ENCODE results near the gene SPDEF. TPM values are rescaled to one million over a fixed set of nuclear protein-coding genes. Genes with fewer than 3 reads are reported as not detected.

Gene SPDEF
- polyA plus RNA-seq, 3 donors: 0.05 TPM; not detected in 2

DNA sequence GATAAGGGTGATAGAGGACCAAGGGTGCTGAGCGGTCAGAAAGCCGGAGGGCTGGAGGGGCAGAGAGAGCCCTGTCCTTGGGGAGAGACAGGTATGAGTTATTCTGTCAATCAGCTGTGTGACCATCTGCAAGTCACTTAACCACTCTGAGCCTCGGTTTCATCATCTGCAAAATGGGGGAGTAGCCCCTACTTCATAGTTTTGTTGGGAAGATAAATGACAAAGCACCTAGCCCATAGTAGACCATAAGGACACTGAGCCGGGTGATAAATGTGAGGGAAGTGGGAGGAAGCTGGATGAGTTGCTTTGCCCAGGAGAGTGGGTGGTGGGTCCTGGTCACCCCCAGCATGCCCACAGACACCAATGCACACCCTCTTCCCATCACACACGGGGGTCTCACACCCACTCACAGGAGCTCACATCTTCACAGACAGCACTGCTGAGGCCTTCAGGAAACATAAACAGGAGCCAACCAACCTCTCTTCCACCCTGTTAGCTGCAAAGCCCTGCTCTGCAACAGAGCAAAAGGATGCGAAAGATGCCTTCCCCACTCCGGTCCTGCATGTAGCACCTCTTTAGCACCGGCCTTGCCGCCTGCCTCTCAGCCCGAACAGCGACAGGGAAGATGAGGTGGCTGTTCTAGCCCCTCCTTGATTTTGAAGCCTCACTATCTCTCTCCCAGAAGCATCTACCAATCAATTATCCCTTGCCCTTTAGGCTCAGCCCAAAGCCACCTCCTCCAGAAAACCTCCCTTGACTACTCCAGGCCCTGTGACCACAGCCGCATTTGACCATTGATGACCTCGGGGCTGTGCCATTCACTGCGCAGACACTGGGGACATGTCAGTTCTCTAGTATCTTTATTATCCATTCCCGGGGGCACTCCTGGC, 18.9 kb downstream of the SPDEF start:
- Histone ChIP-seq H3K27me3 (ENCODE audit: control insufficient read depth in 2 of 2, insufficient read depth in 2 of 2, low read length in 2 of 2) (no peaks in the 10 kb centered on the region), H3K4me2 (replicated peaks; ENCODE audit: extremely low read depth, low read length, poor library complexity, severe bottlenecking) (no peak overlapping the region)
- intact Hi-C loops (cut with micrococcal nuclease): no loop called here

DNA sequence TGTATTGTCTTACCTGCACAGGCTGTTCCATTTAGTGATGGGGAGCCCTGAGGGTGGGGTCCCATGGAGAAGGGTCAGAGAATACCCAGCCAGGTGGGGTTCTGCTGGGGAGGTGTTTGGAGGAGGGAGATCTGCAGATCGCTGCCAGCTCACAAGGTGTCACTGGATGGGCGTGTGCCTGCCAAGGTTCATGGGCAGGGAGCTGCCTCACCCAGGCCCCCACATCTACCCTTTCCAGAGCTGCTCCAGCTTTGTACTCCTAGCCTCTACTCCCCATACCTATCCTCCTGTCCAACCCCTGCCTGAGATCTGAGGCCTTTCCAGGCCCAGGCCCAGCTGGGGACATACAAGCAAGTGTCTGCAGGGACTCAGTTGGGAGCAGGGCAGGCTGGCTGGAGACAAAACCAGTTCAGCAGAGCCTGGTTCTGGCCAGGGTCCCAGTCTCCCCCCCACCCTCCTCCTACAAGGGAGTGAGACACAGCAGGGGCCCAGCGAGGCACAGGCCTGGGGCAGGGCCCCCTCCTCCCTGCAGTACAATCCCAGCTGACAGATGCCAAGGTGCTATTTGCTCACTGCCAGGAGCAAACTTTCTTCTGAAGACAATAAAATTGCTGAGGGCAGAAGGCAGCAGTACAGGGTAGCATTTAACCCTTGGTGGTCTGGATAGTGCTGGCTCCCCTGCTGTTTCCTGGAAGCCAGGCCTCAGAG, 19.7 kb downstream of the SPDEF start:
- H3K27ac Mint-ChIP-seq: no peak overlapping the region
- H3K79me2 ChIP-seq (ENCODE audit: insufficient read depth, low read length): no peaks in the 10 kb centered on the region
- H3K4me2 ChIP-seq (replicated peaks; ENCODE audit: extremely low read depth, low read length, poor library complexity, severe bottlenecking): no peak overlapping the region
- H3K9ac ChIP-seq (ENCODE audit: insufficient read depth, low read length, poor library complexity, severe bottlenecking): no peak overlapping the region
- no peaks in the 10 kb centered on the region for H3K4me1 ChIP-seq (ENCODE audit: control insufficient read depth in 1 of 2, insufficient read depth in 2 of 2, low read length in 2 of 2)
- no peaks in the 10 kb centered on the region for H3K9me3 ChIP-seq (replicated peaks in 1 of 2; ENCODE audit: control insufficient read depth in 1 of 2, insufficient read depth in 1 of 2, low read length in 2 of 2)
- H3K27me3 ChIP-seq (ENCODE audit: control insufficient read depth in 2 of 2, insufficient read depth in 2 of 2, low read length in 2 of 2): no peaks in the 10 kb centered on the region
- H3K27ac ChIP-seq (ENCODE audit: low read depth in 1 of 2, low read length in 2 of 2): no peak overlapping the region
- H3K9me3 Mint-ChIP-seq: peaks cover 0 to 3% (median 0%) of the 10 kb centered on the region in 7 donors
- WGBS (ENCODE audit: insufficient coverage): 100% methylated on average over 2 of the region's 3 CpGs
- no peaks in the 10 kb centered on the region for H3K36me3 ChIP-seq (replicated peaks in 1 of 2; ENCODE audit: control insufficient read depth in 1 of 2, insufficient read depth in 2 of 2, low read length in 2 of 2)
- no peak overlapping the region for H3K4me3 Mint-ChIP-seq
- H4K20me1 ChIP-seq (ENCODE audit: insufficient read depth, low read length): no peaks in the 10 kb centered on the region
- no peak for DNase-seq
- H3K4me3 ChIP-seq (replicated peaks in 1 of 3; ENCODE audit: low read depth in 2 of 3, low read length in 3 of 3): no peak overlapping the region
- H2AFZ ChIP-seq (ENCODE audit: insufficient read depth, low read depth, low read length, poor library complexity, severe bottlenecking): no peak overlapping the region
- no peaks in the 10 kb centered on the region for H3K4me1 Mint-ChIP-seq
- H3K36me3 Mint-ChIP-seq: no peaks in the 10 kb centered on the region
- H3K27me3 Mint-ChIP-seq (ENCODE audit: low read depth in 3 of 3): peaks cover 0 to 1% (median 0%) of the 10 kb centered on the region in 3 donors
- intact Hi-C loops (cut with micrococcal nuclease): no loop called here
- TF ChIP-seq, protein P1, sequence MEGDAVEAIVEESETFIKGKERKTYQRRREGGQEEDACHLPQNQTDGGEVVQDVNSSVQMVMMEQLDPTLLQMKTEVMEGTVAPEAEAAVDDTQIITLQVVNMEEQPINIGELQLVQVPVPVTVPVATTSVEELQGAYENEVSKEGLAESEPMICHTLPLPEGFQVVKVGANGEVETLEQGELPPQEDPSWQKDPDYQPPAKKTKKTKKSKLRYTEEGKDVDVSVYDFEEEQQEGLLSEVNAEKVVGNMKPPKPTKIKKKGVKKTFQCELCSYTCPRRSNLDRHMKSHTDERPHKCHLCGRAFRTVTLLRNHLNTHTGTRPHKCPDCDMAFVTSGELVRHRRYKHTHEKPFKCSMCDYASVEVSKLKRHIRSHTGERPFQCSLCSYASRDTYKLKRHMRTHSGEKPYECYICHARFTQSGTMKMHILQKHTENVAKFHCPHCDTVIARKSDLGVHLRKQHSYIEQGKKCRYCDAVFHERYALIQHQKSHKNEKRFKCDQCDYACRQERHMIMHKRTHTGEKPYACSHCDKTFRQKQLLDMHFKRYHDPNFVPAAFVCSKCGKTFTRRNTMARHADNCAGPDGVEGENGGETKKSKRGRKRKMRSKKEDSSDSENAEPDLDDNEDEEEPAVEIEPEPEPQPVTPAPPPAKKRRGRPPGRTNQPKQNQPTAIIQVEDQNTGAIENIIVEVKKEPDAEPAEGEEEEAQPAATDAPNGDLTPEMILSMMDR (IDR thresholded peaks at IDR 0.05): no peak

More for the DNA sequence above, 18.9 kb downstream of the SPDEF start:
- Histone ChIP-seq H3K4me3 (replicated peaks in 1 of 3; ENCODE audit: low read depth in 2 of 3, low read length in 3 of 3) (no peak overlapping the region), H3K9me3 (replicated peaks in 1 of 2; ENCODE audit: control insufficient read depth in 1 of 2, insufficient read depth in 1 of 2, low read length in 2 of 2) (no peaks in the 10 kb centered on the region), H3K4me1 (ENCODE audit: control insufficient read depth in 1 of 2, insufficient read depth in 2 of 2, low read length in 2 of 2) (no peaks in the 10 kb centered on the region), H3K79me2 (ENCODE audit: insufficient read depth, low read length) (no peaks in the 10 kb centered on the region), H2AFZ (ENCODE audit: insufficient read depth, low read depth, low read length, poor library complexity, severe bottlenecking) (no peak overlapping the region), H3K27ac (ENCODE audit: low read depth in 1 of 2, low read length in 2 of 2) (no peak overlapping the region), H4K20me1 (ENCODE audit: insufficient read depth, low read length) (no peaks in the 10 kb centered on the region), H3K36me3 (replicated peaks in 1 of 2; ENCODE audit: control insufficient read depth in 1 of 2, insufficient read depth in 2 of 2, low read length in 2 of 2) (no peaks in the 10 kb centered on the region), H3K9ac (ENCODE audit: insufficient read depth, low read length, poor library complexity, severe bottlenecking) (no peak overlapping the region)
- TF ChIP-seq, protein P1 (IDR thresholded peaks at IDR 0.05): no peak
- Mint-ChIP-seq H3K27ac (no peak overlapping the region), H3K27me3 (ENCODE audit: low read depth in 3 of 3) (peaks cover 0 to 1% (median 0%) of the 10 kb centered on the region in 3 donors), H3K9me3 (no peaks in the 10 kb centered on the region), H3K4me1 (no peaks in the 10 kb centered on the region), H3K4me3 (no peak overlapping the region), H3K36me3 (no peaks in the 10 kb centered on the region)
- WGBS (ENCODE audit: insufficient coverage): 100% methylated on average over 10 of the region's 15 CpGs
- no peak for DNase-seq

Measured in CD14-positive monocyte (primary cell).